Stomach (tissue), 4 donors: ENCODE data around the gene MAGI1.

ENCODE experiments used
- CTCF ChIP-seq, 7 experiments: fragments of 450-650 bp in 4 of 7; fragments of 200-600 bp in 3 of 7; sonication (generic) in 3 of 7; IDR thresholded peaks; one replicate each; pipeline ENCODE4 v1.5.1; 2016 to 2019; ENCODE audit warnings: antibody characterized with exemption in 7 of 7, control low read depth in 2 of 7, mild to moderate bottlenecking in 1 of 7
- EP300 ChIP-seq: sonication (generic); formaldehyde crosslinking; IDR thresholded peaks from one replicate; pipeline ENCODE4 v1.6.1; 2017; ENCODE audit warnings: antibody characterized with exemption

DNA sequence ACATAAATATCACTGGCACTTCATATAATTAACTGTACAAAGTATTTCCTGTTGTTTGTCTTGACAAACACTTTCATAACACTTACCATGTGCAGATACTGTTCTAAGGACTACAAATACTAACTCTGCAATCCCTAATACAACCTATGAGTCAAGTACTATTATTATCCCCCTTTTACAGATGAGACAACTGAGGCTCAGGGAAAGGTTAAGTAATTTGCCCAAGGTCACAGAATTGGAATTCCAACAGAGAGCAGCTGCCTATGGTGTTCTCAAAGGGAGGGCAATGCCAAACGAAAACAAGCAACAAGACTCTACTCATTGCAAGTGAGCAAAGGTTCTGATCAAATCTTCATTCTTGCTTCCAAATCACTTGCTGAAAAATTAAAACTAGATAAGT, 85.9 kb downstream of the MAGI1 start:
- TF ChIP-seq CTCF (IDR thresholded peaks at IDR 0.05) (no peak), EP300 (no peak)
